Measurements from ENCODE around the gene SLC25A21. TPM values are rescaled to one million over a fixed set of nuclear protein-coding genes. Genes with fewer than 3 reads are reported as not detected.
"Not testable (repeated sequence)": the region's sequence is repeated elsewhere in the genome, so short reads cannot be mapped to it uniquely, and the experiment has no call there.

SLC25A21 gene
- not detected for total RNA-seq
- long read RNA-seq = 0 reads

GRCh38 chr14:37172024-37172869, at the start of gene SLC25A21:
Gene SLC25A21 (minus strand): TSS chr14:37172606.
- DNase-seq (ENCODE audit: low spot score) = no peak

DNA sequence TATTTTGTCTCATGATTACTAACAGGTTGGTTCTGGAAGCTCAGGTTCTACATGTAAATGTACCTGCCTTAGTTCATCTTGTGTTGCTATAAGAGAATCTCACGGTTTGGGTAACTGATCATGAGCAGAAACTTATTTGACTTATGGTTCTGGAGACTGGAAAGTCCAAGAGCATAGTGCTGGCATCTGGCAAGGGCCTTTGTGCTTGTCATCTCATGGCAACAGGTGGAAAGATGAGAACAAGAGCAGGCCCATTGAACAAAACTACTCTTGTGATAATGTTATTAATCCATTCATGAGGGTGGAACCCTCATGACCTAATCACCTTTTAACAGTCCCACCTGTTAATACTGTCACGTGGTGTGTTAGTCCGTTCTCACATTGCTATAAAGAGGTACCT, 48.7 kb upstream of the SLC25A21 start:
- DNase-seq (ENCODE audit: low spot score) = no peak

- DNase-seq (ENCODE audit: low spot score) = no peak
Measured at GRCh38 chr14:37215345-37215744, 42.9 kb upstream of the SLC25A21 start.

GRCh38 chr14:37213016-37213415, 40.6 kb upstream of the SLC25A21 start:
- no peak for DNase-seq (ENCODE audit: low spot score)

GRCh38 chr14:37210448-37210847, 38.0 kb upstream of the SLC25A21 start:
- DNase-seq (ENCODE audit: low spot score) = no peak

- not testable (repeated sequence) for DNase-seq (ENCODE audit: low spot score)
Measured at GRCh38 chr14:37209617-37210016, 37.2 kb upstream of the SLC25A21 start.

GRCh38 chr14:37205623-37206605, 33.5 kb upstream of the SLC25A21 start:
- DNase-seq (ENCODE audit: low spot score) = not testable (repeated sequence)

DNA sequence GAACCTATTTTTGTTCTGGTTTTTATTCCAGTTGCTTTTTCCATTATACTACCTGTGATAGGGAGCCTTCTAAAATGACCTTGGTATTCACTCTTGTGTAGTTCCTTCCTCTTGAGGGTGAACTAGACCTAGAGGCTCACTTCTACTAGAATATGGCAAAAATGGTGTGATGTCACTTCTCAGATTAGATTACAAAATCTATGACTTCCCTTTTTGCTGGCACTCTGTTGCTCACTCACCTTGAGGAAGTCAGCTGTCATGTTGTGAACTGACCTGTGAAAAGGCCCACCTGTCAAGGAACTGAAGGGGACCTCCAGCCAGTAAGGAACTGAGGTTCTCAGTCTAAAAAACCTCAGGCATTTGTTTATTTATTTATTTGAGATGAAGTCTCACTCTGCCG, 31.0 kb upstream of the SLC25A21 start:
- DNase-seq (ENCODE audit: low spot score) = no peak

DNA sequence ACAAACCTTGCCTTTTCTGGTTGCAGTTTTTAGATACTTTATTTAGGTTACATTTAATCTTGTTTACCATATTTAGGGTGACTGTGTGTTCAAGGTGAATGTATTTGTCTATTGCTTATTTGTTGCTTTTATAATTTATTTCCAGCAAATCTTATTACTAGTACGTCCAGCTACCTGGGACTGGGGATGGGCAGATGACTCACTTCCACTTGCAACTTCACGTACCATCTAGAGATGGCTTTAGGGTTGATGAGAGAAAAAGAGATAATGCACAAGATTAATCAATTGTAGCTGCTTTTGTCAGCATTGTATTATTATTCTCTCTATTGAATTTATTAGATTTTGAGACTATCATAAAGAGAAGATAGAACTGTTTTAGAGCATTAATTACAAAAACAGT, 30.4 kb upstream of the SLC25A21 start:
- DNase-seq (ENCODE audit: low spot score) = no peak

GRCh38 chr14:37202265-37202664, 29.9 kb upstream of the SLC25A21 start:
- DNase-seq (ENCODE audit: low spot score) = no peak

DNA sequence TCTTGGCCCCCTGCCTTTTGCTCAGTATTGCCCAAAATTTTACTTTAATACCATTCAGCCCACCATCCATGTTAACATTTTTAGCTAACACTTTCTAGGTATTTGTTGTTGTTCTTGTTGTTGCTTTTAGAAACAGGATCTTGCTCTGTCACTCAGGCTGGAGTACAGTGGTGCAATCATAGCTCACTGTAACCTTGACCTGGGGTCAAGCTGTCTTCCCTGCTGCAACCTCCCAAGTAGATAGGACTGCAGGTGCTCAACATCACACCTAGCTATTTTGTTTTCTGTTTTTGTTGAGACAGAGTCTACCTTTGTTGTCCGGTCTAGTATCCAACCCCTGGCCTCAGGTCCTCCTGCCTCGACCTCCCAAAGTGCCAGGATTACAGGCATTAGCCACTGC, 29.3 kb upstream of the SLC25A21 start:
- DNase-seq (ENCODE audit: low spot score) = no peak

- no peak for DNase-seq (ENCODE audit: low spot score)
Measured at GRCh38 chr14:37198907-37199306, 26.5 kb upstream of the SLC25A21 start.

DNA sequence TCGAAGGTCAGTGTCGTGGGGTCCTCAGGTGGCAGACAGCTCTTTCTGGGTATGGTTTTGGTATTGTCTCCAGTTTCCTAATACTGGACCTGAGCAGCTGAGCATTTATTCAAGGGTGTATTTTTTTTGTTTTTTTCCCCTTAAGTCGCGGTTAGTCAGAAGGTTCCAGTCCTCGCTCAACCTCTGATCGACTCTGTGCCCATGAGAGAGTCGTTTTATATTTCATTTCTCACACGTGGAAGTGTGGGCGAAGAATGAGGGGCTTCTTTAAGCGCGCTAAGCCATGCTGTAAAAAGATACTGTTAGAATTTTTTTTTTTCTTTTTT, 25.8 kb upstream of the SLC25A21 start:
- no peak for DNase-seq (ENCODE audit: low spot score)

GRCh38 chr14:37197421-37198272, 25.2 kb upstream of the SLC25A21 start, which contains the start of gene MIPOL1:
Gene MIPOL1 (plus strand): TSS chr14:37197937. CDS start chr14:37247889, 49,952 bp downstream.
- DNase-seq (ENCODE audit: low spot score) = peak; percentile 92

DNA sequence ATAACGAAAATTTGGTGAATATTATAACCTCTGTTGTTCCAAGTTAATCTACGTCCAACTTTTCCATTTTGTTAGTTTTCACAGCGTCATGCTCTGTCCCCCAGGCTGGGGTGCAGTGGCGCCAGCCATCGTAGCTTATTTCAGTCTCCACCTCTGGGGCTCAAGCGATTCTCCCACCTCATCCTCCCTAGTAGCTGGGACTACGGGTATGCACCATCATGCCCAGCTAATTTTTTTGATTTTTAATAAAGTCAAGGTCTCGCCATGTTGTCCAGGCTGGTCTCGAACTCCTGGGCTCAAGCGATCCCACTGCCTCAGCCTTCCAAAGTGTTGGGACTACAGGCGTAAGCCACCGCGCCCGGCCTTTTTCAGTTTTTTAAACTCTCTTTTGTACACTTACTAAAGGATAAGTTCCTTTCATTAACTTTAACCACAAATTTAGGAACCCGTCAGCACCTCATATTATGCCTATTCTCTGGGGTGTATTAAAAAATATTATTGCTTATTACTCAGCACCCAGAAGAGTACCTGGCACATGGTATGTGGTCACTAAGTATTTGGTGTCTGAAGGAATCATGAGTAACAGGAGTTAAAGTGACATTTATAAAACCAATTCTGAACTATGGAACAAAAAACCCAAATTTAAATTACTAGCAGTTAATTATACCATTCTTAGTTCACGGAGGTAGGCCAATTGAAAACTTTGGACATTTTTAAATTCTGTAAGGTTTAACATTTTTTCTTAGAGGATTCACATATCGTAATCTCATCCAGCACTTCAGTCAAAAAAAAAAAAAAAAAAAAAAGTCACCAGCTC, 24.4 kb upstream of the SLC25A21 start:
- no peak for DNase-seq (ENCODE audit: low spot score)

GRCh38 chr14:37195327-37195726, 22.9 kb upstream of the SLC25A21 start:
- no peak for DNase-seq (ENCODE audit: low spot score)

GRCh38 chr14:37194698-37195097, 22.3 kb upstream of the SLC25A21 start:
- no peak for DNase-seq (ENCODE audit: low spot score)

DNA sequence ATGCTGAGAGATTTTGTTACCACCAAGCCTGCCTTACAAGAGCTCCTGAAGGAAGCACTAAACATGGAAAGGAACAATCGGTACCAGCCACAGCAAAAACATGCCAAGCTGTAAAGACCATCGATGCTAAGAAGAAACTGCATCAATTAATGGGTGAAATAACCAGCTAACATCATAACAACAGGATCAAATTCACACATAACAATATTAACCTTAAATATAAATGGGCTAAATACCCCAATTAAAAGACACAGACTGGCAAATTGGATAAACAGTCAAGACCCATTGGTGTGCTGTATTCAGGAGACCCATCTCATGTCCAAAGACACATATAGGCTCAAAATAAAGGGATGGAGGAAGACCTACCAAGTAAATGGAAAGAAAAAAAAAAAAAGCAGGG, 17.3 kb upstream of the SLC25A21 start:
- DNase-seq (ENCODE audit: low spot score) = not testable (repeated sequence)

DNA sequence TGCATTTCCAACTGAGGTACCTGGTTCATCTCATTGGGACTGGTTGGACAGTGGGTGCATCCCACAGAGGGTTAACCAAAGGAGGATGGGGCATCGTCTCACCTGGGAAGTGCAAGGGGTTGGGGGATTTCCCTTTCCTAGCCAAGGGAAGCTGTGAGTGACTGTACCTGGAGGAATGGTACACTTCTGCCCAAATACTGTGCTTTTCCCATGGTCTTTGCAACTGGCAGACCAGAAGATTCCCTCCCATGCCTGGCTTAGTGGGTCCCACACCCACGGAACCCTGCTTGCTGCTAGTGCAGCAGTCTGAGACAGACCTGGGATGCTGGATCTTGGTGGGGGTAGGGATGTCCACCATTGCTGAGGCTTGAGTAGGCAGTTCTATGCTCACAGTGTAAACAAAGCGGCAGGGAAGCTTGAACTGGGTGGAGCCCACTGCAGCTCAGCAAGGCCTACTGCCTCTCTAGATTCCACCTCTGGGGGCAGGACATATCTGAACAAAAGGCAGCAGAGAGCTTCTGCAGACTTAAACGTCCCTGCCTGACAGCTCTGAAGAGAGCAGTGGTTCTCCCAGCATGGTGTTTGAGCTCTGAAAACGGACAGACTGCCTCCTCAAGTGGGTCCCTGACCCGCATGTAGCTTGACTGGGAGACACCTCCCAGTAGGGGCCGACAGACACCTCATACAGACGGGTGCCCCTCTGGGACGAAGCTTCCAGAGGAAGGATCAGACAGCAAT, 15.6 kb upstream of the SLC25A21 start:
- DNase-seq (ENCODE audit: low spot score) = not testable (repeated sequence)
